Activated T-cell treated with anti-CD3 and anti-CD28 coated beads for 1 hour (primary cell): ENCODE measurements around the gene COL7A1.

ENCODE experiments used
- DNase-seq: peaks from one replicate; pipeline ENCODE4 v3.0.0-alpha.2; 2020; ENCODE audit warnings: low read depth

The COL7A1 gene

GRCh38 chr3:48619541-48620524 is 24.7 kb upstream of the COL7A1 start:
- no peak for DNase-seq

- DNase-seq, result no peak
Observed at GRCh38 chr3:48617559-48617958, 22.4 kb upstream of the COL7A1 start.

GRCh38 chr3:48614044-48614443 is 18.9 kb upstream of the COL7A1 start:
- DNase-seq, result no peak

- DNase-seq, result no peak
Observed at GRCh38 chr3:48612309-48612708, 17.2 kb upstream of the COL7A1 start.

- DNase-seq, result peak; percentile 90
Observed at GRCh38 chr3:48609088-48610005, 14.2 kb upstream of the COL7A1 start, which contains the start of gene UQCRC1. Gene UQCRC1, minus strand, starts transcription at chr3:48609646. Its CDS starts 26 bp downstream, at chr3:48609620.

- DNase-seq, result no peak
Observed at GRCh38 chr3:48607519-48607918, 12.4 kb upstream of the COL7A1 start.

- DNase-seq, result no peak
Observed at GRCh38 chr3:48601622-48601994, 6.5 kb upstream of the COL7A1 start.

GRCh38 chr3:48600711-48601621 is 5.8 kb upstream of the COL7A1 start:
- no peak for DNase-seq

- no peak for DNase-seq
Observed at GRCh38 chr3:48599509-48600285, 4.6 kb upstream of the COL7A1 start.

GRCh38 chr3:48599077-48599501 is 4.0 kb upstream of the COL7A1 start:
- no peak for DNase-seq

GRCh38 chr3:48598323-48599076 is 3.4 kb upstream of the COL7A1 start:
- DNase-seq, result no peak

- no peak for DNase-seq
Observed at GRCh38 chr3:48597408-48597800, 2.3 kb upstream of the COL7A1 start.

- no peak for DNase-seq
Observed at GRCh38 chr3:48596676-48597407, 1.7 kb upstream of the COL7A1 start.

- no peak for DNase-seq
Observed at GRCh38 chr3:48596157-48596556, 1.0 kb upstream of the COL7A1 start.

- no peak for DNase-seq
Observed at GRCh38 chr3:48595526-48596121, 495 bp upstream of the COL7A1 start.

- no peak for DNase-seq
Observed at GRCh38 chr3:48594417-48595049, 596 bp downstream of the COL7A1 start.

- DNase-seq, result no peak
Observed at GRCh38 chr3:48593337-48593736, 1.8 kb downstream of the COL7A1 start.

GRCh38 chr3:48592519-48593087 is 2.5 kb downstream of the COL7A1 start:
- no peak for DNase-seq
